H9 (cell line): ENCODE measurements around the gene TMEM33. TPM values are rescaled to one million over a fixed set of nuclear protein-coding genes. Genes with fewer than 3 reads are reported as not detected.

Experiments used
- DNase-seq: peaks from one replicate; pipeline ENCODE4 v3.0.0-alpha.2; 2017
- H2AFZ ChIP-seq: one replicate; pipeline ENCODE4 v1.6.1; 2013; ENCODE audit warnings: mild to moderate bottlenecking, low read length, control low read depth, moderate library complexity
- H2AK5ac ChIP-seq: 2 replicates; pipeline ENCODE4 v1.6.1; 2013; ENCODE audit warnings: low read length, control low read depth, mixed read lengths; ENCODE audit not compliant: insufficient read length
- H2BK120ac ChIP-seq: one replicate; pipeline ENCODE4 v1.6.1; 2013; ENCODE audit warnings: low read depth, mild to moderate bottlenecking, low read length, control low read depth, inconsistent platforms; ENCODE audit not compliant: poor library complexity, severe bottlenecking
- H2BK12ac ChIP-seq: 2 replicates; pipeline ENCODE4 v1.6.1; 2013; ENCODE audit warnings: low read length, control low read depth, mixed read lengths, low read depth; ENCODE audit not compliant: insufficient read length
- H2BK15ac ChIP-seq: 2 replicates; pipeline ENCODE4 v1.6.1; 2013; ENCODE audit warnings: low read depth, low read length, control low read depth
- H2BK20ac ChIP-seq: one replicate; pipeline ENCODE4 v1.6.1; 2013; ENCODE audit warnings: low read depth, mild to moderate bottlenecking, low read length, control low read depth, inconsistent platforms; ENCODE audit not compliant: poor library complexity, severe bottlenecking
- H2BK5ac ChIP-seq: 2 replicates; pipeline ENCODE4 v1.6.1; 2013; ENCODE audit warnings: low read length, control low read depth, mixed read lengths; ENCODE audit not compliant: insufficient read length
- H3K14ac ChIP-seq: 2 replicates; pipeline ENCODE4 v1.6.1; 2013; ENCODE audit warnings: low read length, control low read depth; ENCODE audit not compliant: insufficient read depth
- H3K18ac ChIP-seq: 2 replicates; pipeline ENCODE4 v1.6.1; 2013; ENCODE audit warnings: low read depth, mild to moderate bottlenecking, mixed read lengths, low read length, control low read depth; ENCODE audit not compliant: insufficient read length
- H3K23ac ChIP-seq: 2 replicates; pipeline ENCODE4 v1.6.1; 2013; ENCODE audit warnings: low read length, control low read depth, mixed read lengths, low read depth; ENCODE audit not compliant: insufficient read length
- H3K23me2 ChIP-seq: 2 replicates; pipeline ENCODE4 v1.6.1; 2013; ENCODE audit warnings: low read depth, mild to moderate bottlenecking, mixed read lengths, low read length, control low read depth; ENCODE audit not compliant: insufficient read length, poor library complexity, severe bottlenecking
- H3K27ac ChIP-seq: 2 replicates; pipeline ENCODE4 v1.5.1; 2013; ENCODE audit warnings: low read length, control low read depth, mixed read lengths, low read depth; ENCODE audit not compliant: insufficient read length
- H3K27me3 ChIP-seq: 2 replicates; pipeline ENCODE4 v1.6.1; 2013; ENCODE audit warnings: low read length, control low read depth, inconsistent platforms; ENCODE audit not compliant: insufficient read depth
- H3K4ac ChIP-seq: 2 replicates; pipeline ENCODE4 v1.6.1; 2013; ENCODE audit warnings: low read depth, mild to moderate bottlenecking, control low read depth, inconsistent platforms, low read length, moderate library complexity
- H3K4me1 ChIP-seq: 2 replicates; pipeline ENCODE4 v1.6.1; 2013; ENCODE audit warnings: low read length, control low read depth, inconsistent platforms; ENCODE audit not compliant: insufficient read depth
- H3K4me2 ChIP-seq: 2 replicates; pipeline ENCODE4 v1.6.1; 2013; ENCODE audit warnings: low read length, control low read depth, mixed read lengths; ENCODE audit not compliant: insufficient read length, insufficient read depth
- H3K56ac ChIP-seq: 2 replicates; pipeline ENCODE4 v1.6.1; 2013; ENCODE audit warnings: low read depth, mild to moderate bottlenecking, mixed read lengths, low read length, control low read depth; ENCODE audit not compliant: insufficient read length
- H3K79me1 ChIP-seq: 2 replicates; pipeline ENCODE4 v1.6.1; 2013; ENCODE audit warnings: low read depth, mild to moderate bottlenecking, moderate library complexity, low read length, control low read depth, inconsistent platforms; ENCODE audit not compliant: insufficient read depth, poor library complexity, severe bottlenecking
- H3K79me2 ChIP-seq: 2 replicates; pipeline ENCODE4 v1.6.1; 2013; ENCODE audit warnings: low read length, control low read depth, inconsistent platforms; ENCODE audit not compliant: insufficient read depth
- H3K9ac ChIP-seq: 2 replicates; pipeline ENCODE4 v1.6.1; 2013; ENCODE audit warnings: low read length, control low read depth, mixed read lengths; ENCODE audit not compliant: insufficient read length; ENCODE audit errors: extremely low read depth
- H3K9me3 ChIP-seq: one replicate; pipeline ENCODE4 v1.6.1; 2013; ENCODE audit warnings: low read depth, low read length, inconsistent platforms; ENCODE audit not compliant: control insufficient read depth
- H3T11ph ChIP-seq: one replicate; pipeline ENCODE4 v1.6.1; 2013; ENCODE audit warnings: mild to moderate bottlenecking, low read length, control low read depth, inconsistent platforms
- H4K20me1 ChIP-seq: one replicate; pipeline ENCODE4 v1.6.1; 2013; ENCODE audit not compliant: control insufficient read depth, insufficient read length, insufficient read depth
- H4K5ac ChIP-seq: 2 replicates; pipeline ENCODE4 v1.6.1; 2013; ENCODE audit warnings: low read depth, mild to moderate bottlenecking, mixed read lengths, low read length, control low read depth; ENCODE audit not compliant: insufficient read length
- H4K8ac ChIP-seq: replicated peaks from 2 replicates; pipeline ENCODE4 v1.6.1; 2013; ENCODE audit warnings: low read length, control low read depth, mixed read lengths, low read depth; ENCODE audit not compliant: insufficient read length
- H4K91ac ChIP-seq: 2 replicates; pipeline ENCODE4 v1.6.1; 2013; ENCODE audit warnings: low read depth, mild to moderate bottlenecking, moderate library complexity, mixed read lengths, low read length, control low read depth; ENCODE audit not compliant: insufficient read length
- H3K27ac Mint-ChIP-seq, 3 experiments: 2 replicates in 2 of 3; 3 replicates in 1 of 3; pipeline ENCODE4 v1.8.0; 2020 to 2021; ENCODE audit warnings: mixed read lengths in 3 of 3, mild to moderate bottlenecking in 1 of 3, moderate library complexity in 1 of 3
- H3K27me3 Mint-ChIP-seq: 2 replicates; pipeline ENCODE4 v1.8.0; 2021; ENCODE audit warnings: low read depth, mild to moderate bottlenecking, moderate library complexity, mixed read lengths
- H3K36me3 Mint-ChIP-seq, 3 experiments: 2 replicates in 2 of 3; 3 replicates in 1 of 3; pipeline ENCODE4 v1.8.0; 2020 to 2021; ENCODE audit warnings: low read depth in 3 of 3, mixed read lengths in 3 of 3; ENCODE audit not compliant: insufficient read depth in 1 of 3
- H3K4me1 Mint-ChIP-seq, 2 experiments: 2 replicates each; pipeline ENCODE4 v1.8.0; 2020; ENCODE audit warnings: mixed read lengths in 2 of 2
- H3K4me3 Mint-ChIP-seq, 2 experiments: 2 replicates in 1 of 2; 3 replicates in 1 of 2; pipeline ENCODE4 v1.8.0; 2020 to 2021; ENCODE audit warnings: mild to moderate bottlenecking in 2 of 2, mixed read lengths in 2 of 2, moderate library complexity in 1 of 2
- H3K9me3 Mint-ChIP-seq, 2 experiments: 2 replicates in 1 of 2; 3 replicates in 1 of 2; pipeline ENCODE4 v1.8.0; 2020; ENCODE audit warnings: mild to moderate bottlenecking in 2 of 2, mixed read lengths in 2 of 2, moderate library complexity in 1 of 2
- CTCF ChIP-seq: fragments of 200-600 bp; sonication (generic); conservative IDR thresholded peaks from 3 replicates; pipeline ENCODE4 v1.8.0; 2021; ENCODE audit warnings: antibody characterized with exemption, mild to moderate bottlenecking
- WGBS: extraction: QIAGEN DNeasy Blood & Tissue Kit; methylation state at CpG from one replicate; pipeline ENCODE4 v1.1.7; 2013; ENCODE audit warnings: missing lambda C conversion rate, low lambda C conversion rate, mixed read lengths; ENCODE audit not compliant: insufficient read length; ENCODE audit errors: extremely low coverage; 5-methylcytosine and 5-hydroxymethylcytosine counted together
- total RNA-seq: library from RNA; stranded (reverse); gene quantifications from 2 replicates; pipeline ENCODE4 v1.2.1, GENCODE V29; 2021

The TMEM33 gene
- total RNA-seq, 1 experiment from 2014 or later: 74.2 TPM

GRCh38 chr4:41932988-41933387 is 2.2 kb upstream of the TMEM33 start:
- H3K9me3 ChIP-seq: no peaks in the 10 kb centered on the region
- no peak overlapping the region for H2BK120ac ChIP-seq
- H3K23ac ChIP-seq: no peak overlapping the region
- H2BK5ac ChIP-seq: no peak overlapping the region
- H3K27me3 ChIP-seq: no peaks in the 10 kb centered on the region
- H4K20me1 ChIP-seq: no peaks in the 10 kb centered on the region
- Mint-ChIP-seq H3K36me3 (peaks cover 0 to 18% (median 0%) of the 10 kb centered on the region in 3 experiments; a peak in 5 of 7 replicates), H3K27me3 (peaks cover 15% of the 10 kb centered on the region), H3K27ac (no peak overlapping the region), H3K4me1 (peaks cover 28 to 30% of the 10 kb centered on the region in 2 experiments), H3K9me3 (no peaks in the 10 kb centered on the region), H3K4me3 (no peak overlapping the region)
- H3K23me2 ChIP-seq: peaks cover 5% of the 10 kb centered on the region
- H2BK15ac ChIP-seq: no peak overlapping the region
- no peak overlapping the region for H3K4me2 ChIP-seq
- H3K79me2 ChIP-seq: peaks cover 8% of the 10 kb centered on the region; the same call in 1 of the 2 replicates
- H3K56ac ChIP-seq: no peak overlapping the region
- no peaks in the 10 kb centered on the region; the same call in 1 of the 2 replicates for H3K4me1 ChIP-seq
- DNase-seq: no peak
- H4K91ac ChIP-seq: no peak overlapping the region
- H4K5ac ChIP-seq: no peak overlapping the region
- no peak overlapping the region for H2BK20ac ChIP-seq
- no peak overlapping the region for H3T11ph ChIP-seq
- H3K18ac ChIP-seq: no peak overlapping the region
- H3K4ac ChIP-seq: no peak overlapping the region
- no peak overlapping the region for H2AK5ac ChIP-seq
- no CpG with 5 or more reads among the region's 3 CpGs for WGBS
- no peak for TF ChIP-seq CTCF
- no peak overlapping the region for H2BK12ac ChIP-seq
- no peak overlapping the region for H3K27ac ChIP-seq
- H2AFZ ChIP-seq: no peak overlapping the region
- no peaks in the 10 kb centered on the region for H3K79me1 ChIP-seq
- no peak overlapping the region for H4K8ac ChIP-seq
- H3K14ac ChIP-seq: no peak overlapping the region
- no peak overlapping the region for H3K9ac ChIP-seq
